Fibroblast of lung (primary cell): ENCODE measurements around the gene PIR. TPM values are rescaled to one million over a fixed set of nuclear protein-coding genes. Genes with fewer than 3 reads are reported as not detected.

Experiments used
- DNase-seq, 2 donors: peaks; one replicate each; pipeline versions ENCODE4 v3.0.0 to v3.0.0-alpha.2; 2010; ENCODE audit warnings: low read depth in 2 of 2
- H2AFZ ChIP-seq: 2 replicates; pipeline ENCODE4 v1.5.1; 2012; ENCODE audit warnings: low read length, control low read depth, inconsistent platforms
- H3K27ac ChIP-seq: 2 replicates; pipeline ENCODE4 v1.5.1; 2011; ENCODE audit warnings: low read length, control low read depth; ENCODE audit not compliant: insufficient read depth
- H3K27me3 ChIP-seq: 2 replicates; pipeline ENCODE4 v1.5.1; 2011; ENCODE audit warnings: mild to moderate bottlenecking, low read length; ENCODE audit not compliant: control insufficient read depth, insufficient read depth
- H3K36me3 ChIP-seq: 2 replicates; pipeline ENCODE4 v1.5.1; 2011; ENCODE audit warnings: low read length; ENCODE audit not compliant: control insufficient read depth, insufficient read depth
- H3K4me1 ChIP-seq: 2 replicates; pipeline ENCODE4 v1.5.1; 2011; ENCODE audit warnings: low read length; ENCODE audit not compliant: control insufficient read depth, insufficient read depth; ENCODE audit errors: extremely low read depth
- H3K4me2 ChIP-seq: 2 replicates; pipeline ENCODE4 v1.5.1; 2011; ENCODE audit warnings: low read length, control low read depth; ENCODE audit not compliant: insufficient read depth; ENCODE audit errors: extremely low read depth
- H3K4me3 ChIP-seq, 4 experiments: fragments of 200-600 bp in 1 of 4; sonication (generic) in 1 of 4; replicated peaks in 1 of 4; 2 replicates each; pipeline ENCODE4 v1.5.1; 2011 to 2016; ENCODE audit warnings: low read length in 4 of 4, low read depth in 3 of 4, mild to moderate bottlenecking in 3 of 4, control low read depth in 2 of 4, inconsistent platforms in 1 of 4, mixed read lengths in 1 of 4; ENCODE audit not compliant: insufficient read depth in 1 of 4; ENCODE audit errors: control extremely low read depth in 1 of 4
- H3K79me2 ChIP-seq: 2 replicates; pipeline ENCODE4 v1.5.1; 2012; ENCODE audit warnings: mild to moderate bottlenecking, low read length, inconsistent platforms; ENCODE audit not compliant: control insufficient read depth, insufficient read depth
- H3K9ac ChIP-seq: 2 replicates; pipeline ENCODE4 v1.5.1; 2011; ENCODE audit warnings: mild to moderate bottlenecking, low read length, control low read depth; ENCODE audit not compliant: insufficient read depth
- H3K9me3 ChIP-seq: 2 replicates; pipeline ENCODE4 v1.5.1; 2012; ENCODE audit warnings: low read depth, low read length; ENCODE audit not compliant: control insufficient read depth, insufficient read depth
- H4K20me1 ChIP-seq: 2 replicates; pipeline ENCODE4 v1.5.1; 2011; ENCODE audit warnings: low read length; ENCODE audit not compliant: control insufficient read depth, insufficient read depth; ENCODE audit errors: extremely low read depth
- EZH2 ChIP-seq: IDR thresholded peaks from 2 replicates; pipeline ENCODE4 v1.5.1; 2012; ENCODE audit warnings: low read length, control low read depth, mild to moderate bottlenecking; ENCODE audit errors: missing control alignments
- polyA plus RNA-seq, 2 donors: library from polyadenylated mRNA; depleted of rRNA in 1 of 2; stranded (reverse) in 1 of 2; unstranded in 1 of 2; fragments of >200 nt; gene quantifications; 2 replicates each; pipeline ENCODE4 v1.2.1, GENCODE V29; 2011 to 2012; ENCODE audit warnings: missing spikeins in 1 of 2
- total RNA-seq: library from RNA; depleted of rRNA; stranded (reverse); fragments of >200 nt; gene quantifications from 2 replicates; pipeline ENCODE4 v1.2.1, GENCODE V29; 2014
- TF ChIP-seq, protein P1 (sequence below), 2 donors: IDR thresholded peaks in 1 of 2; conservative IDR thresholded peaks in 1 of 2; 1 replicate in 1 of 2; 2 replicates in 1 of 2; pipeline ENCODE4 v1.5.1; 2011 to 2012; ENCODE audit warnings: low read length in 2 of 2, control low read depth in 1 of 2, inconsistent platforms in 1 of 2, low read depth in 1 of 2, mild to moderate bottlenecking in 1 of 2

PIR gene
- total and polyA plus RNA-seq, 2 donors (not counting 1 experiment from before 2014, with no cell fraction given) = 17.0 to 19.9 TPM

DNA sequence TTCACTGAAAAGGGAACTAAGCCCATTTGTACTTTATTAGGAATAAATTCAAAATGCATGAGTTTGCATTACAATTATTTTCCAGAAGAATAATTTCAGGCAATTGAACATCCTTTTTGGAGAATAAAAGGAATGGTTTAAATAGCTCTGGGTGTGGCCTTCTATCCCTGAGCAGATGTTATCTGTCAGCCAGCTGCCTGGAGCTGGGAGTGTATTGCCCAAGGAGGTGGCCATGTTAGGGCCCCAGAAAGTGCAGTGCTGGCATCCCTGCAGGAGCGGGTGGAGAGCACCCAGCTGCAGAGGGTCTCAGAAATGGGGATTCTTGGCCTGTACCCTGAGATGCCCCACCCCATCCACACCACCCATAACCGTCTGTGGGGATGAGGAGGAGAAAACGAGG lies 87.3 kb downstream of the PIR start:
- Histone ChIP-seq H3K4me1 (peaks cover 2% of the 10 kb centered on the region), H3K4me3 (no peak overlapping the region), H3K27ac (no peak overlapping the region), H4K20me1 (no peaks in the 10 kb centered on the region), H3K36me3 (no peaks in the 10 kb centered on the region), H3K27me3 (no peaks in the 10 kb centered on the region), H2AFZ (no peak overlapping the region), H3K4me2 (no peak overlapping the region), H3K9ac (no peak overlapping the region), H3K9me3 (no peaks in the 10 kb centered on the region), H3K79me2 (no peaks in the 10 kb centered on the region)
- peak in 1 of 2 donors; percentile 70 for DNase-seq
- TF ChIP-seq, protein P1, sequence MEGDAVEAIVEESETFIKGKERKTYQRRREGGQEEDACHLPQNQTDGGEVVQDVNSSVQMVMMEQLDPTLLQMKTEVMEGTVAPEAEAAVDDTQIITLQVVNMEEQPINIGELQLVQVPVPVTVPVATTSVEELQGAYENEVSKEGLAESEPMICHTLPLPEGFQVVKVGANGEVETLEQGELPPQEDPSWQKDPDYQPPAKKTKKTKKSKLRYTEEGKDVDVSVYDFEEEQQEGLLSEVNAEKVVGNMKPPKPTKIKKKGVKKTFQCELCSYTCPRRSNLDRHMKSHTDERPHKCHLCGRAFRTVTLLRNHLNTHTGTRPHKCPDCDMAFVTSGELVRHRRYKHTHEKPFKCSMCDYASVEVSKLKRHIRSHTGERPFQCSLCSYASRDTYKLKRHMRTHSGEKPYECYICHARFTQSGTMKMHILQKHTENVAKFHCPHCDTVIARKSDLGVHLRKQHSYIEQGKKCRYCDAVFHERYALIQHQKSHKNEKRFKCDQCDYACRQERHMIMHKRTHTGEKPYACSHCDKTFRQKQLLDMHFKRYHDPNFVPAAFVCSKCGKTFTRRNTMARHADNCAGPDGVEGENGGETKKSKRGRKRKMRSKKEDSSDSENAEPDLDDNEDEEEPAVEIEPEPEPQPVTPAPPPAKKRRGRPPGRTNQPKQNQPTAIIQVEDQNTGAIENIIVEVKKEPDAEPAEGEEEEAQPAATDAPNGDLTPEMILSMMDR (conservative IDR thresholded peaks at IDR 0.05 in 1 of 2, IDR thresholded peaks at IDR 0.05 in 1 of 2; ENCODE audit: low read depth in 1 of 2, low read length in 2 of 2) = no peak
- no peak for TF ChIP-seq EZH2

DNA sequence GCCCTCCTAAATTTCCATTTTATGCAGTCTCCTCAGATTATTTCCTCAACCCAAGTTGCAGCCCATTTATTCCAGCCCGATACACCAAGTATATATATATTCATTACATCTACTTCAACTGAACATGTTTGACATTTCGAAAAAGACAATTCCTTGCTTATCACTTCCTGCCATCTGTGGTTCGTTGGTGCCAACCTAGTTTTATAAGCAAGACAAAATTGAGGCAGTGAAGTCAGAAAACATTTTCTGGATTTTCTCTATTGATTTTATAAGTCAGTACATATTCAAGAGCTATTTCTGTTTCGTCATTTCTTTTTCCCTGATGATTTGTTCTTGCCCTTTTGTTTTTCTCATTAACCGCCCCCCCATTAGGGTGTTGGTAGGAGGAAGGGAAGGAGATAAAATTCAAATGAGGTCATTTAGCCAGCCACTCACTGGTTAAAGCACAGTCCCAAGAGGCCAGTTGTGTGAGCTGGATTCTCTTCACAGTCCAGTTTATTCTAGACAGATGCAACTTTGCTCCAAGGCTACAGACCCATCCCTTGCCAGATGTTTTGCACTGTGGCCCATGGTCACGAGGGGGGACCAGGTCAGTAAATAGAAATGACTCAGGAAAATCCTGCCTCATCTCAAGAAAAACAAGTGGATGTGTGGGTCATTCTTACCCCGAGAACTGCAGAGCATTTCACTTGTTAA lies 88.6 kb downstream of the PIR start:
- no peak overlapping the region for H2AFZ ChIP-seq
- H3K79me2 ChIP-seq = no peaks in the 10 kb centered on the region
- H3K9me3 ChIP-seq = no peaks in the 10 kb centered on the region
- H3K27ac ChIP-seq = no peak overlapping the region
- TF ChIP-seq, protein P1 (conservative IDR thresholded peaks at IDR 0.05 in 1 of 2, IDR thresholded peaks at IDR 0.05 in 1 of 2; ENCODE audit: low read depth in 1 of 2, low read length in 2 of 2) = no peak
- no peak for TF ChIP-seq EZH2
- peak in 1 of 2 donors; percentile 79 for DNase-seq
- no peak overlapping the region for H3K9ac ChIP-seq
- H3K4me3 ChIP-seq = no peak overlapping the region
- peak overlapping the region; percentile 15 for H3K4me2 ChIP-seq
- no peaks in the 10 kb centered on the region for H3K36me3 ChIP-seq
- H3K4me1 ChIP-seq = peaks cover 2% of the 10 kb centered on the region
- no peaks in the 10 kb centered on the region for H3K27me3 ChIP-seq
- H4K20me1 ChIP-seq = no peaks in the 10 kb centered on the region

DNA sequence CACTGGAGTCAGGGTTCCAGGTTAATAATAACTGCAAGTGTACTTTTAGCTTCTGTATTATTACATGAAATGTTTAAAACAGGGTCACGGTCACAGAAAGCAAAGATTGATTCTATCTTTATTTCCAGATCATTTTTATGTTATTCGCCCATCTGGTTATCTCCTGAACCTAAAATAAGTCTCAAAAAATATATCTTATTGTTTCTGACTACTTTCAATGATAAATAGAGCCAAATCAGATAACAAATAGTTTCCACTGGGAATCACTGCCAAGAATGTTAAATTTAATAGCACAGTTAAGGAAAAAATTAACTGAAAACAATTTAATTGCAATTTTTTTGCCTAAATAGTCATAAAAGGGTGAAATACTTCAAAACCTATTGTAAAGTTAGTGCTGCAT lies 91.8 kb downstream of the PIR start:
- no peaks in the 10 kb centered on the region for H3K27me3 ChIP-seq
- H3K36me3 ChIP-seq = no peaks in the 10 kb centered on the region
- H3K79me2 ChIP-seq = no peaks in the 10 kb centered on the region
- H3K9ac ChIP-seq = no peak overlapping the region
- H4K20me1 ChIP-seq = no peaks in the 10 kb centered on the region
- DNase-seq = no peak
- H3K9me3 ChIP-seq = no peaks in the 10 kb centered on the region
- H2AFZ ChIP-seq = no peak overlapping the region
- H3K27ac ChIP-seq = no peak overlapping the region
- H3K4me3 ChIP-seq = no peak overlapping the region
- TF ChIP-seq EZH2 = no peak
- TF ChIP-seq, protein P1 (conservative IDR thresholded peaks at IDR 0.05 in 1 of 2, IDR thresholded peaks at IDR 0.05 in 1 of 2; ENCODE audit: low read depth in 1 of 2, low read length in 2 of 2) = no peak
- H3K4me1 ChIP-seq = peaks cover 2% of the 10 kb centered on the region
- H3K4me2 ChIP-seq = no peak overlapping the region
